Measurements from ENCODE around the gene PCSK4. TPM values are rescaled to one million over a fixed set of nuclear protein-coding genes. Genes with fewer than 3 reads are reported as not detected.

The PCSK4 gene
- total and polyA plus RNA-seq, 9 of the 15 experiments (the other 6 are each of a cell fraction or from before 2014, with no cell fraction given) = 0.01 to 9.1 (median 2.1) TPM; not detected in 1

- TF ChIP-seq ZNF263 (CRISPR knock-in tag; IDR thresholded peaks at IDR 0.05; ENCODE audit: borderline replicate concordance) = peak; percentile 79; the same call in 1 of the 2 replicates
- no peak for TF ChIP-seq ADNP (tag; IDR thresholded peaks at IDR 0.05)
- TF ChIP-seq ESRRA (IDR thresholded peaks at IDR 0.05; ENCODE audit: borderline replicate concordance, low read depth) = peak; percentile 80
- TF ChIP-seq KAT7 (CRISPR knock-in tag; IDR thresholded peaks at IDR 0.05; ENCODE audit: borderline replicate concordance) = peak; percentile 75; the same call in 1 of the 2 replicates
- no peak for TF ChIP-seq ZNF23 (CRISPR knock-in tag; IDR thresholded peaks at IDR 0.05)
- no peak for TF ChIP-seq RFX1 (IDR thresholded peaks at IDR 0.05)
- no peak for TF ChIP-seq ZNF445 (CRISPR knock-in tag; IDR thresholded peaks at IDR 0.05; ENCODE audit: low read depth)
- TF ChIP-seq SRSF7 (optimal IDR thresholded peaks at IDR 0.05; ENCODE audit: low read depth, low read length) = no peak
- TF ChIP-seq MTA3 (IDR thresholded peaks at IDR 0.05; ENCODE audit: borderline replicate concordance) = peak; percentile 92
- no peak for TF ChIP-seq NFRKB (IDR thresholded peaks at IDR 0.05; ENCODE audit: low read depth)
- TF ChIP-seq SAP30 (IDR thresholded peaks at IDR 0.05; ENCODE audit: borderline replicate concordance, insufficient read depth, low read depth, low read length, poor library complexity, severe bottlenecking) = peak; percentile 17
- no peak for TF ChIP-seq RBM22 (IDR thresholded peaks at IDR 0.05; ENCODE audit: low read depth, low read length, poor library complexity, severe bottlenecking)
- no peak for TF ChIP-seq ZSCAN32 (CRISPR knock-in tag; IDR thresholded peaks at IDR 0.05)
- no peak for TF ChIP-seq ZNF408 (CRISPR knock-in tag; IDR thresholded peaks at IDR 0.05; ENCODE audit: low read depth)
- TF ChIP-seq NR2F6 (CRISPR knock-in tag; IDR thresholded peaks at IDR 0.05) = no peak
- no peak for TF ChIP-seq ARHGAP35 (IDR thresholded peaks at IDR 0.05; ENCODE audit: partially characterized antibody)
- no peak for TF ChIP-seq ZNF133 (CRISPR knock-in tag; IDR thresholded peaks at IDR 0.05)
- TF ChIP-seq, protein P1, sequence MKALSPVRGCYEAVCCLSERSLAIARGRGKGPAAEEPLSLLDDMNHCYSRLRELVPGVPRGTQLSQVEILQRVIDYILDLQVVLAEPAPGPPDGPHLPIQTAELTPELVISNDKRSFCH (CRISPR knock-in tag; IDR thresholded peaks at IDR 0.05) = no peak
- TF ChIP-seq, protein P1 (tag; IDR thresholded peaks at IDR 0.05) = peak; percentile 43; the same call in 1 of the 2 replicates
- TF ChIP-seq TRIM24 (IDR thresholded peaks at IDR 0.05) = no peak
- TF ChIP-seq HDGF (IDR thresholded peaks at IDR 0.05) = no peak
- TF ChIP-seq XRCC4 (IDR thresholded peaks at IDR 0.05; ENCODE audit: extremely low read depth, insufficient read depth, insufficient read length) = no peak
- no peak for TF ChIP-seq MTA1 (IDR thresholded peaks at IDR 0.05; ENCODE audit: borderline replicate concordance)
- no peak for TF ChIP-seq ZZZ3 (IDR thresholded peaks at IDR 0.05)
- no peak for TF ChIP-seq MXI1 (IDR thresholded peaks at IDR 0.05; ENCODE audit: low read depth, low read length)
- TF ChIP-seq, protein P2, sequence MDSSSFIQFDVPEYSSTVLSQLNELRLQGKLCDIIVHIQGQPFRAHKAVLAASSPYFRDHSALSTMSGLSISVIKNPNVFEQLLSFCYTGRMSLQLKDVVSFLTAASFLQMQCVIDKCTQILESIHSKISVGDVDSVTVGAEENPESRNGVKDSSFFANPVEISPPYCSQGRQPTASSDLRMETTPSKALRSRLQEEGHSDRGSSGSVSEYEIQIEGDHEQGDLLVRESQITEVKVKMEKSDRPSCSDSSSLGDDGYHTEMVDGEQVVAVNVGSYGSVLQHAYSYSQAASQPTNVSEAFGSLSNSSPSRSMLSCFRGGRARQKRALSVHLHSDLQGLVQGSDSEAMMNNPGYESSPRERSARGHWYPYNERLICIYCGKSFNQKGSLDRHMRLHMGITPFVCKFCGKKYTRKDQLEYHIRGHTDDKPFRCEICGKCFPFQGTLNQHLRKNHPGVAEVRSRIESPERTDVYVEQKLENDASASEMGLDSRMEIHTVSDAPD (CRISPR knock-in tag; IDR thresholded peaks at IDR 0.05) = no peak
- TF ChIP-seq DLX4 (CRISPR knock-in tag; IDR thresholded peaks at IDR 0.05) = no peak
- TF ChIP-seq, protein P3, sequence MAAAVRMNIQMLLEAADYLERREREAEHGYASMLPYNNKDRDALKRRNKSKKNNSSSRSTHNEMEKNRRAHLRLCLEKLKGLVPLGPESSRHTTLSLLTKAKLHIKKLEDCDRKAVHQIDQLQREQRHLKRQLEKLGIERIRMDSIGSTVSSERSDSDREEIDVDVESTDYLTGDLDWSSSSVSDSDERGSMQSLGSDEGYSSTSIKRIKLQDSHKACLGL (CRISPR knock-in tag; IDR thresholded peaks at IDR 0.05; ENCODE audit: borderline replicate concordance, poor library complexity, severe bottlenecking) = no peak
Observed at GRCh38 chr19:1503089-1503924, 13.2 kb upstream of the PCSK4 start (continued).
